Fibroblast of pulmonary artery (primary cell): ENCODE data around the gene CDH6.

Source experiments
- DNase-seq: peaks from one replicate; pipeline ENCODE4 v3.0.0-alpha.2; 2010; ENCODE audit warnings: low read depth
- H3K4me3 ChIP-seq: replicated peaks from 2 replicates; pipeline ENCODE4 v1.5.1; 2011; ENCODE audit warnings: low read depth, mild to moderate bottlenecking, control low read depth, low read length, moderate library complexity
- TF ChIP-seq, protein P1 (sequence below): IDR thresholded peaks from 2 replicates; pipeline ENCODE4 v1.5.1; 2011; ENCODE audit warnings: mild to moderate bottlenecking, control low read depth, low read length, inconsistent platforms; ENCODE audit errors: missing control alignments

CDH6 gene

DNA sequence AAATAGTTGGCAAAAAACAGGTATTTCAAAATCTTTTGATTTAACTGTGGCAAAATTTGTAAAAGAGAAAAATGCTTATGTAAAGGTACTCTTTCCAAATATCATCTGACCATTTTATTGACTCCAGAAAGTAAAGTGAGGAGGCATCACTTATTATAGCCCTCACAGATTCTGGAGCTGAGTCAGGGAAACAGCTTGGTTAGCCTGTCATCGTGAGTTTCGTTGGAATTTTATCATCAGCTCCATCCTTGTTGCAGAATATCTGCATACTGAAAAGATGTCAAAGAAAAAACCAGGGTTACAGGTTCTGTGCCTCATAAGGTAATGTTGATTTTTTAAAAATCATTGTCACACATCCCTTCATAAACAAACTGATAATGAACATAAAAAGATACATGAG is 74.8 kb downstream of the CDH6 start:
- TF ChIP-seq, protein P1, sequence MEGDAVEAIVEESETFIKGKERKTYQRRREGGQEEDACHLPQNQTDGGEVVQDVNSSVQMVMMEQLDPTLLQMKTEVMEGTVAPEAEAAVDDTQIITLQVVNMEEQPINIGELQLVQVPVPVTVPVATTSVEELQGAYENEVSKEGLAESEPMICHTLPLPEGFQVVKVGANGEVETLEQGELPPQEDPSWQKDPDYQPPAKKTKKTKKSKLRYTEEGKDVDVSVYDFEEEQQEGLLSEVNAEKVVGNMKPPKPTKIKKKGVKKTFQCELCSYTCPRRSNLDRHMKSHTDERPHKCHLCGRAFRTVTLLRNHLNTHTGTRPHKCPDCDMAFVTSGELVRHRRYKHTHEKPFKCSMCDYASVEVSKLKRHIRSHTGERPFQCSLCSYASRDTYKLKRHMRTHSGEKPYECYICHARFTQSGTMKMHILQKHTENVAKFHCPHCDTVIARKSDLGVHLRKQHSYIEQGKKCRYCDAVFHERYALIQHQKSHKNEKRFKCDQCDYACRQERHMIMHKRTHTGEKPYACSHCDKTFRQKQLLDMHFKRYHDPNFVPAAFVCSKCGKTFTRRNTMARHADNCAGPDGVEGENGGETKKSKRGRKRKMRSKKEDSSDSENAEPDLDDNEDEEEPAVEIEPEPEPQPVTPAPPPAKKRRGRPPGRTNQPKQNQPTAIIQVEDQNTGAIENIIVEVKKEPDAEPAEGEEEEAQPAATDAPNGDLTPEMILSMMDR, result no peak
- DNase-seq, result no peak
- no peak overlapping the region for H3K4me3 ChIP-seq

DNA sequence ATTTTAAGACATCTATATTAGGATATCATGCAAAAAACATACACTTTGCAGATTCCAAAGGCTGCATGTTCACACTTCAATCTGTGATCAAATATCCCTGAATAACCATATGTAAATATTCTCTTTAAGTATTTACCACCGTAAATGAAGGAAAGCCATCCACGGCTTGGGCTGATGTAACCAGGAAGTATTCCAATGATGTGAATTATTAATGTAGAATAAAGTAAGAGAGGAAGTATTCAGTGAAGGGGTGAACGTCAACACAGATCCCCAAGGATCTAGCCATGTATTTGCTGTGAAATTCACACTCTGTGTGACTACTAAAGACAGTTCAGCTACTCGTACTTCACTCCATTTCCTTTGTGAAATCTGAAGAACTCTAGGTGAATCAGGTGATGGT is 75.2 kb downstream of the CDH6 start:
- TF ChIP-seq, protein P1, result no peak
- H3K4me3 ChIP-seq, result no peak overlapping the region
- no peak for DNase-seq

DNA sequence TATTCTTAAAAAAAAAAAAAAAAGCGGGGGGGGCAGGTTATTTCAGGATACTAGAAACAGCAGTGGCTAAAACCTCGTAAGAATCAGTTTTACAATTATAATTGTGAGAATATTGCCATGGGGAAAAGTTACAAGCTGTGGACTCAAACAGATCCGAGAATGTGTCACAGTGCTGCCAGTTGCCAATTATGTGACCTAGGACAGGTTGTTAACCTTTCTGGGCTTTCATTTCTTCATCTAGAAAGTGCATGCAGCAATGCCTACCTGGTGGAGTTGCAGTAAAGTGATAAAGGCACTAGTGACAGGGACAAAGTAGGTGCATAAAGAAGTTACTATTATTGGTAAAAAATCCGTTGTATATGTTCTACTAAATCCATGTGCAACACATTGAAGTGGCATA is 75.8 kb downstream of the CDH6 start:
- H3K4me3 ChIP-seq, result no peak overlapping the region
- no peak for DNase-seq
- TF ChIP-seq, protein P1, result no peak

DNA sequence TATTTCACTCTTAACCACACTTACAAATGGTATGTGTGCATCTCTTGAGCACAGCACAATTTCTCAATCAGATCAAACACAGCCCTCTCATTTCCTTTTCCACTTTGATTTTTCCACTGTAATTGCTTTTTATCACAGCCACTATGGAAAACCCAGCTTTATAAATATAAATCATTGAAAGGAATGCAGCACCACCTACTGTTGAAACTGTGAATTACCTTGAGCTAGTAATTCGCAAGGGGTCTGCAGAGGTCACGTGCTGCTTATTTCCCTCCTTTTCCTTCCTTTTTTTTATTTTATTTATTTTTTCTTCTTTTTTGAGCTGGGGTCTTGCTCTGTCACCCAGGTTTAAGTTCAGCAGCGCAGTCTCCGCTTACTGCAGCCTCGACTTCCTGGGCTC is 76.9 kb downstream of the CDH6 start:
- DNase-seq, result peak; percentile 31
- TF ChIP-seq, protein P1, result peak; percentile 51
- no peak overlapping the region for H3K4me3 ChIP-seq

DNA sequence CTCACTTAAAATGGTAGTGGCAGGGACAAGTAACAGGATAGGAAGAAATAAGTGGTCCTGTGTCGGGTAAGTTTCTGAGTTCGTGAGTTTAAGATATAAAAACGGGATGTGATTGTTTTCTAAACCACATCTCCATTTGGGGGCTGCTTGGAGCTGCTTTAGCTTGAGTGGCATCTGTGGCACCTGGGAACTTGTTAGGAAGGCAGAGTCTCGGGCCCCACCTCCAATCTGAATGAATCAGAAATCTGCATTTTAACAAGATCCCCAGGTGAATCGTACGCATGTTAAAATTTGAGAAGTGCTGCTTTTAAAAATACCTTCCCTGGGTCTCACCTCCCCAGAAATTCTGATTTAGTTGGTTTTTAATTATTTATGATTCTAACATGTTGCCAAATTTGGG is 78.1 kb downstream of the CDH6 start:
- no peak for DNase-seq
- TF ChIP-seq, protein P1, result no peak
- H3K4me3 ChIP-seq, result no peak overlapping the region

DNA sequence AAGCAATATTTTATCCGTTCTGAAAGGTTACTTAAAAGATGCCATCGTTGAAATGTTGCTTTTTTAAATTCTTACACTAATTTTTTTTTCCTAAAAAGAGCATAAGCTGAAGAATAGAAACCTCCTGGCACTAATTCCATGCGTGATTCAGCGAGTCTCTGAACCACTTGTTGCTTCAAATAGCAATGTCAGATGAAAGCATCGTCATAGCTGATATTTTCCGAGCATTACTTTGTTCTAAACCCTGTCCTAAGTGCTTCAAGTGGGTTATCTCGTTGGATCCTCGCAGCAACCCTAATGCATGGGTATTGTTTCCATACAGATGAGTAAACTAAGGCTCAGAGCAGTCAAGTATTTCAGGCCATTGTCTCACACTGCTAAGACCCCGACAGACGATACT is 79.7 kb downstream of the CDH6 start:
- H3K4me3 ChIP-seq, result no peak overlapping the region
- TF ChIP-seq, protein P1, result no peak
- DNase-seq, result no peak

DNA sequence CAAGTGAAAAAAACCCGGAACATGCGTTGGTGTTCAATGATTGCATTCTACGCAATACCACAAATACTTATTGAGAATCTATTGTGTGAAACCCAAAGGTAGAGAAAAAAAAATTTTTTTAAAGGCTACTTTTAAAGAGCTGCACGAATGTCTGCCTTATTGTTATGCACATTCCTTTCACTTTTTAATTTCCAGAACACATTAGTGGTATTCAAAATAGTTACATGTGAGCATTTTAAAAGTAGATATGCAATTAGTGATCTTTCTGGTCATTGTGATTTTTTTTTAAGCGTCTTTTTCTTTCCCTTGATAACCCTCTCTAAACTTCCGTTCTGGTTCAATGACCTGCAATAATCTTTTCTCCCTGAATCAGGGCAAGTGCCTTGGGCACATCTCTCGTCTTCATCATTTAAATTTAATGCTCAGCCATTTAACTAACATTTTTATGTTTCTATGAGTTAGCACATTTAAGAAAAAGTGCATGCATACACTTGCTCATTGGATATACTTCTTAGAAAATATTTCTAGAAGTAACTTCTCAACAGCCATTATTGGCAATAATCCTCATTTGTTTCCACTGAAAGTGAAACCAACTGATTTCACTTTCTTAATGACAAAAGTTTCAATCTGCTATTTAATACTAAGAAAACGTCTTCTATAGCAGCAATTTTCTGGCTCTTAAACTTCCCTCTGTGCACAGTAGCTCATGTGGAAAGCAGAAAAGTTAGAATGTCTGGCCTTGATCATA is 80.3 kb downstream of the CDH6 start:
- H3K4me3 ChIP-seq, result peak overlapping the region; percentile 18
- DNase-seq, result no peak

More for the DNA sequence above, 80.3 kb downstream of the CDH6 start:
- TF ChIP-seq, protein P1, result no peak
